Skeletal muscle satellite cell (primary cell): ENCODE results near the gene PDE5A.
A peak's percentile ranks its signal among the peaks of the same experiment; 100 is the strongest.

ENCODE experiments used
- H3K27me3 ChIP-seq: 2 replicates; pipeline ENCODE4 v1.7.0; 2013; ENCODE audit warnings: low read length; ENCODE audit not compliant: control insufficient read depth, insufficient read depth
- H3K36me3 ChIP-seq: 2 replicates; pipeline ENCODE4 v1.7.0; 2013; ENCODE audit warnings: mild to moderate bottlenecking, control low read depth, low read length; ENCODE audit not compliant: insufficient read depth
- H3K4me1 ChIP-seq: 2 replicates; pipeline ENCODE4 v1.7.0; 2013; ENCODE audit warnings: low read length; ENCODE audit not compliant: control insufficient read depth, insufficient read depth
- H3K4me2 ChIP-seq: 2 replicates; pipeline ENCODE4 v1.7.0; 2013; ENCODE audit warnings: mild to moderate bottlenecking, low read length
- H3K4me3 ChIP-seq: 2 replicates; pipeline ENCODE4 v1.7.0; 2013; ENCODE audit warnings: low read length
- H3K9ac ChIP-seq: 2 replicates; pipeline ENCODE4 v1.7.0; 2013; ENCODE audit warnings: mild to moderate bottlenecking, low read depth, low read length, moderate library complexity
- H3K9me3 ChIP-seq: replicated peaks from 2 replicates; pipeline ENCODE4 v1.7.0; 2013; ENCODE audit warnings: mild to moderate bottlenecking, control low read depth, low read length

The PDE5A gene

GRCh38 chr4:119536572-119537528, 91.8 kb downstream of the PDE5A start:
- Histone ChIP-seq H3K27me3 (no peaks in the 10 kb centered on the region), H3K36me3 (no peaks in the 10 kb centered on the region), H3K9ac (no peak overlapping the region)

GRCh38 chr4:119532319-119532718, 96.3 kb downstream of the PDE5A start:
- H3K9ac ChIP-seq = no peak overlapping the region
- no peaks in the 10 kb centered on the region for H3K36me3 ChIP-seq
- no peaks in the 10 kb centered on the region for H3K9me3 ChIP-seq
- H3K4me1 ChIP-seq = peaks cover 12% of the 10 kb centered on the region
- H3K4me3 ChIP-seq = no peak overlapping the region
- no peak overlapping the region for H3K4me2 ChIP-seq
- no peaks in the 10 kb centered on the region for H3K27me3 ChIP-seq

More at GRCh38 chr4:119536572-119537528, 91.8 kb downstream of the PDE5A start:
- no peak overlapping the region for H3K4me3 ChIP-seq
- H3K4me2 ChIP-seq = peak overlapping the region; percentile 23
- H3K4me1 ChIP-seq = peaks cover 15% of the 10 kb centered on the region
- no peaks in the 10 kb centered on the region for H3K9me3 ChIP-seq

GRCh38 chr4:119529788-119530187, 98.8 kb downstream of the PDE5A start:
- Histone ChIP-seq H3K36me3 (no peaks in the 10 kb centered on the region), H3K9me3 (no peaks in the 10 kb centered on the region), H3K4me1 (peaks cover 19% of the 10 kb centered on the region), H3K4me3 (no peak overlapping the region), H3K27me3 (no peaks in the 10 kb centered on the region), H3K9ac (no peak overlapping the region), H3K4me2 (no peak overlapping the region)

DNA sequence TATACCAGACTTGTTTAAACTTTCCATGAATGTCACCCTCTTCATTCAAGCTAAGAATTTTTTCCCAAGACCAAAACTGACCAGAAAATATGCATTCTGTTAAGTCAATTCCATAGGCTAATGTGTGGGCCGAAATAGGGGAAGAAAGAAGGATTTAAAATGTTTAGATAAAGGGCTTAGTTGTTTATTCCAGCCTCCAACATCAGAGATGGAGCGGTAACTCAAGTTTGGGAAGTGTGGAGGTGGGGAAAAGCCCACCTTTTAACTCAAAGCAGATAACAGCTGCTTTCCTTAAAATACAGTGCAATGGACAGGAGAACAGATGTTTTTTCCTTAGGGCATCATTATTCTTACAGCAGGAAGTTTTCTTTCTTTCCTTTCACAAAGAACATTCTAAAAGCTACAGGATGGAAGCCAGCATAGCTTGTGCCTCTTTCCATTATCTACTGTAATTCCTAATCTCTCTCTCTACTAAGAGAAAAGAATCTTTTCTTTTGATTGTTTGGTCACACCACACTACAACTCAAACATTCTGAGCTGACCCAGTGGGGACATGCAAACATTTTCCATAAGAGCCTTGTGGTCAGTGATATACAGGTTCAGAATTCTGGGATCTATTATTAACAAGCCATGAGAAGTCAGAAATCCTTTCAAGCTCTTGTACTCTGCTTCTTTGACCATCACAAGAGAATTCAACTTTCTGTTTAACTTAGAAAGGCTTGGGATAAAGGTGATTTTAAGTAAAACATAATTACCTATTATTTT, 101.6 kb downstream of the PDE5A start:
- Histone ChIP-seq H3K4me2 (no peak overlapping the region), H3K36me3 (no peaks in the 10 kb centered on the region), H3K9ac (no peak overlapping the region), H3K4me3 (no peak overlapping the region), H3K4me1 (peaks cover 28% of the 10 kb centered on the region), H3K27me3 (no peaks in the 10 kb centered on the region), H3K9me3 (no peaks in the 10 kb centered on the region)

DNA sequence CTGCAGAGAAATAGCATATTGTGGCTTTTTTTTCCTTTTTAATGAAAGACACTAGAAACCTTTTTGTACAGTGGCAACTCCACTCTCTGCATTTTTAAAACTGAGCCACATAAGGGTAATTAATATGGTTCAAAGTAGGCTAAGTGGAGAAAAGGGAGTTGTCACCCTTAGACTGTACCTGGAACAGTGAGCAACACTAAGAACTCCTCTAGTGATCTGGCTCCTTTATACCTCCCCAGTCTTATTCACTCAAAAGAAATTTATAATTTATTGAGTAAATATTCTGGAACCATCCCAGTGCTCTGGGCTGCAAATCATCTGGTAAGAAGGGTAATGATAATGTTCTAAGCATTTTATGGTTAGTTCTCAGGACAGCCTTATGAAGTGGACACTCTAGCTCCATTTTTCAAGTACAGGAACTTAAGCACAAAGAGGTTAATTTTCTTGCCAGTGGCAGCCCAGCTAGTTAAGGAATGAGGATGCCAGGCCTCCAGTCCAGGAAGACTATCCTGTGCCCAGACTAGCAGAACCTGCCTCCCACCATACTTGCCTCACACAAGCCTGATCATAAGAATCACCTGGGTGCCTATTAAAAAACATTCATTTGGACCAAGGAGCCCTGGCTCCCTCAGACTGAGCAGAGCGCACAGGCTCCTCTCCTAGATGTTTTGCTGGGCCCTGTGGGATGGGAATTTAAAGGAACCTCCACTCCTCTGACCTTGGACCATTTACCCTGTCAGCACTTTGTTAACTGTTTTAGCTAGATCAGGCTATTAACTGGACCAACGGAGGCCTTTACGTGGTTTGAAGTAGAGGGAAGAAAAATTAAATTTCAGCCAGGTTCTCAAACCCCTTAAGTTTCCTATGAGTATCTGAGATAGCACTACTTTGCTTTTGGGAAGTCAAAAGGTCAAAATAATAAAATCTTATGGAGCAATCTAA, 102.6 kb downstream of the PDE5A start:
- H3K4me2 ChIP-seq = peak overlapping the region; percentile 80
- H3K4me1 ChIP-seq = peaks cover 28% of the 10 kb centered on the region
- H3K9ac ChIP-seq = peak overlapping the region; percentile 27
- H3K36me3 ChIP-seq = no peaks in the 10 kb centered on the region
- no peak overlapping the region for H3K4me3 ChIP-seq
- H3K27me3 ChIP-seq = no peaks in the 10 kb centered on the region
- H3K9me3 ChIP-seq = no peaks in the 10 kb centered on the region

- Histone ChIP-seq H3K36me3 (no peaks in the 10 kb centered on the region), H3K9ac (peak overlapping the region; percentile 63), H3K4me3 (peak overlapping the region; percentile 59)
These were observed 103.4 kb downstream of the PDE5A start for GRCh38 chr4:119525005-119525749.

GRCh38 chr4:119523399-119523798, 105.2 kb downstream of the PDE5A start:
- H3K4me3 ChIP-seq = no peak overlapping the region
- peaks cover 28% of the 10 kb centered on the region for H3K4me1 ChIP-seq
- no peaks in the 10 kb centered on the region for H3K36me3 ChIP-seq
- H3K27me3 ChIP-seq = no peaks in the 10 kb centered on the region
- H3K9me3 ChIP-seq = no peaks in the 10 kb centered on the region
- H3K4me2 ChIP-seq = no peak overlapping the region
- H3K9ac ChIP-seq = no peak overlapping the region

More at GRCh38 chr4:119525005-119525749, 103.4 kb downstream of the PDE5A start:
- no peaks in the 10 kb centered on the region for H3K9me3 ChIP-seq
- H3K4me1 ChIP-seq = peaks cover 28% of the 10 kb centered on the region
- no peaks in the 10 kb centered on the region for H3K27me3 ChIP-seq
- H3K4me2 ChIP-seq = peak overlapping the region; percentile 80

DNA sequence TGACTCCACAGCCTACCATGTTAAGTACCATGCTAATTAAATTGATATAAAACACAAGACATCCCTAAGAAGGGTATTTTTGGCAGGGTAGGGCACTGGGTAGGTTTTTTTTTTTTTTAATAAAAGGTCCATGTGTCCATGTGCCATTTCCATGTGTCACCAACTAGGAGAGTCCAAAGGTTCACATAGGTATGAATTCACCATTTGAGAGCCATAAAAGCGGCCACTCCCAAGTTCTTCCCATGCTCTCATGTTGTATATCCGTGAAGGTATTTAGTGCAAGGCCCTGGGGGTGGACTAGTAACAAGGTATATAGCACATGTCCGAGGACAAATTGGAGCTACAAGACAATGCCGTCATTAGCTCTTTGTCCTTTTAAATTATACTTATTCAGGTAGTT, 107.3 kb downstream of the PDE5A start:
- no peak overlapping the region for H3K4me2 ChIP-seq
- no peaks in the 10 kb centered on the region for H3K27me3 ChIP-seq
- H3K9me3 ChIP-seq = no peaks in the 10 kb centered on the region
- peaks cover 27% of the 10 kb centered on the region for H3K4me1 ChIP-seq
- no peak overlapping the region for H3K9ac ChIP-seq
- H3K4me3 ChIP-seq = no peak overlapping the region
- no peaks in the 10 kb centered on the region for H3K36me3 ChIP-seq

DNA sequence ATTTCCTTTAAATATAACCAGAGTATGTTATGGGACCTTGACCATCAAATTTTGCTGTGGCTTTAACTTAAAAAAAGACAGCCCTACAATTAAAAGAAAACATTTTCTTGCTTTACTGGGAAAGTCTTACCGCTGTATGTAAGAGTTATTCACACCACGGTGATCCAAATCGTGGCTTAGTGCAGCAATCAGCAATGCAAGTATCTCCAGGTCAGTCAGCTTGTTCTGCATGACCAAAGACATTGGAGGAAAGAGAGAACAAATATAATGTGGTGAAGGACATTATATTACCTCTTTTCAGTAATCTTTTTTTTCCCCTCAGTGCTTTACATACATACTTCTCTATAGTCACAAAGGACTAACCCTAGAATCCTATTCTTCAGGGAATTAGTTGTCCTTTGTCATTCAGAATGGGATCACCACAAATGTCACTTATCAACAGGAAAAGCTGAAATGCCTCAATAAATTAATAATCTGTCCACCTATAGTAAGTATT, 109.6 kb downstream of the PDE5A start:
- Histone ChIP-seq H3K9ac (no peak overlapping the region), H3K36me3 (no peaks in the 10 kb centered on the region), H3K4me3 (no peak overlapping the region), H3K27me3 (no peaks in the 10 kb centered on the region), H3K4me1 (peaks cover 7% of the 10 kb centered on the region), H3K9me3 (no peaks in the 10 kb centered on the region), H3K4me2 (no peak overlapping the region)

- Histone ChIP-seq H3K4me1 (peaks cover 7% of the 10 kb centered on the region), H3K9ac (no peak overlapping the region), H3K36me3 (no peaks in the 10 kb centered on the region), H3K9me3 (no peaks in the 10 kb centered on the region), H3K4me3 (no peak overlapping the region), H3K27me3 (no peaks in the 10 kb centered on the region), H3K4me2 (no peak overlapping the region)
These were observed 110.2 kb downstream of the PDE5A start for GRCh38 chr4:119518230-119518892.
